Effector CD8-positive, alpha-beta T cell (primary cell): ENCODE data around the gene PXT1.
"Not testable (repeated sequence)": the region's sequence is repeated elsewhere in the genome, so short reads cannot be mapped to it uniquely, and the experiment has no call there.

ENCODE experiments used
- DNase-seq: peaks from one replicate; lab custom pipeline; 2025; lab: John Stamatoyannopoulos, UW

The PXT1 gene

DNA sequence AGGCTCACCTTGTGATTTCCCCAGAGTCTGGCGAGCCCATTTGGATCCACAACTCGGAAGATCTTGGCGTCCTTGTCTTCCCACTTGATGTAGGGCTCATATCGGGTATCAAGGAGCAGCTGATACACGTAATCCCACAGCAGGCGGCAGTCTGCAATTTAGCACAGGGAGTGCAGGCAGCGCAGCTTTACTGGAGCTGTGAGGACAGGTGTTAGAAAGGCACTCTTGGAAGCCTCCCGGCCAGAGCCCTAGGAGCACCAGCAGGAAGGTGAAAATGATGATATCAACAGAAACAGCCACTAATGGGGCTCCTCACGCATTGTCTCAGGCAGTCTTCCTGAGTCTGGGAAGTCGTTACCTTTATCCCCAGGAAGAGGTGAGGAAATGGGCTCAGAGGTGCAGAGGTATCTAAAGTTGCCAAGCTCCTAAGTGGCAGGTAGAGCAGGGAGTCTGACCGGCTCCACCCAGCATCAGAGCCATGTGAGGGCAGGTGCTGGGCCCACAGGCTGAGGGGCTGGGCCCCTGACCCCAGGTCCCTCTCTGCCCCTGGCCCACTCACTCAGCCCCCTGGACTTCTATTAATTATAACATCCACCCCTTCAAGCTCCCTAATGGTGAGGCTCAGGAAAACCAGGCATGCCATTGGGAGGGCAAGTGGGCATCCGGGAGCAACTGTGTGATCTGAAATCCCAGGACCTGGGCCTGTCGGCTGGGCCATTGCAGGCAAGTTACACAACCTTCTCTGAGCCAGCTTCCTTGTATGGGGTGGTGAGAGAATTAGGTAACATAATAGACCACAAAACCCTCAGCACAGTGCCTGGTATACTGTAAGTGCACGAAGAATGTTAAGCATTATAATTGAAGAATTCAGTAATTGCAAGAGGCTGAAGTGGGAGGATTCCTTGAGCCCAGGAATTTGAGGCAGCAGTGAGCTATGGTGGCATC is 73.5 kb downstream of the PXT1 start:
- DNase-seq = no peak

DNA sequence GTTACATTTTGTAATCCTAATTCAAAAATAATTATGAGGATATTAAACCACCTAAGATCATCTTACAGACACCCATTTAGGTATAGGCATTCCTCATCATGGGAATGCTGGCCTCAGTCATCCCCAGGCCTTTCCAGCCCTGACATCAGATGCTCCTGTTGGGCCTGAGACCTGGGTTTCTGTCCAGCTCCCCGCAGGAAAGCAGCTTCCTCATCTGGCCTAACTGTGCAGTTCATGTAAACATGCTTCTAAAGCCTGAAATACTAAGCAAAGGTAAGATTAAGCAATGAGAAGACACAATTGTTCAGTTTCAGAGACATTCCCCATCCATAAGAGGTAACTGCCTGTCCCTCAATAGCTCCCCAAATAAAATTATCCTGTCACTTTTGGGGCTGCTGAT is 74.2 kb downstream of the PXT1 start:
- no peak for DNase-seq

DNA sequence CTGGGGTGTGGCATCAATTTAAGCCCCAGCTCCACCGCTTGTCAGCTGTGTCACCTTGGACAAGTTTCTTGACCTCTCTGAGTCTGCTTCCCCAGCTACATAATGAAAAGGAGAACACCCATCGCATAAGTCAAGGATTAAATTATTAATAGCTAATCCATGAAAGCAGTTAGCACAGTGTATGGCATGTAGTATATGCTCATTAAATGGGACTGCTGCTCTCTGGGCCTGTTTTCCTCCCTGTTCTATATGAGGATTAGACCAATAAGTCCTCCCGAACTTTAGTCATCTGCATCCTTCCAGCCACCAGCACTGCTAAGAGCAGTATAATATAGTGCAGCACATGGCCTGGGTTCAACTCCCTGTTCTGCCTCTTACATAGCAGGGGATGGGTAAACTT is 74.9 kb downstream of the PXT1 start:
- no peak for DNase-seq

DNA sequence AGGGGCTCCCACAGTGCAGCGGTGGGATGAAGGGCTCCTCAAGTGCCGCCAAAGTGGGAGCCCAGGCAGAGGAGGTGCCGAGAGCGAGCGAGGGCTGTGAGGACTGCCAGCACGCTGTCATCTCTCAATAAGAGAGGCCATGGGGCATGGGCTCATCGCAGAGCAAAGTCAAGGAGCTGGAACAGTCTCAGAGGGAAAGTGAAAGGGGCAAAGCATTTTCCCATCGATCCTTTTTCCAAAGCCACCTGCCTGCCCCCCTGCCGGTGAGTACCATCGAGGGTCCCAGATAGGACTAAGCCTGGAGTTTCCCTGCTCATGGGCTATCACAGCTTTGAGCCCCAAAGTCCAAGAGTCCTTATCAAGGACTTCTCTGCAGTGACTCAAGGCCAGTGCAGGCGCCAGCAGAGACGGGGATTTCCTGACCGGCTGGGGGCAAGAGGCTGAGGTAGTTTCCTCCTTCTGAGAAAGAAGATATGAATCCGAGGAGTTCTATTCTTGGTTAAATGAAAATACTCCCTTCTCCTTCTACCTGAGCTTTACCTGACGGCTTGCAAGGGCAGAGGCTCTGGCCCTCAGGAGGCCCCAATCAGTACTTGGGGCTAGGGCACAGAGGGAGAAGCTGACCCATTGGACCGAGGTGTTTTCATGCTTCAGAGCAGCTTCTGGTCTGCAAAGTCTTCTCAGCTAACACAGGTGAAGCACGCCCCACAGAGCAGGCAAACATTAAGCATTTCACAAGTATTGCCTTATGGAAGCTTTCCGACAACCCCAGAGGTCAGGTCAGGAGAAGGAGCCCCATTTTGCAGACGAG is 77.8 kb downstream of the PXT1 start:
- DNase-seq = no peak

DNA sequence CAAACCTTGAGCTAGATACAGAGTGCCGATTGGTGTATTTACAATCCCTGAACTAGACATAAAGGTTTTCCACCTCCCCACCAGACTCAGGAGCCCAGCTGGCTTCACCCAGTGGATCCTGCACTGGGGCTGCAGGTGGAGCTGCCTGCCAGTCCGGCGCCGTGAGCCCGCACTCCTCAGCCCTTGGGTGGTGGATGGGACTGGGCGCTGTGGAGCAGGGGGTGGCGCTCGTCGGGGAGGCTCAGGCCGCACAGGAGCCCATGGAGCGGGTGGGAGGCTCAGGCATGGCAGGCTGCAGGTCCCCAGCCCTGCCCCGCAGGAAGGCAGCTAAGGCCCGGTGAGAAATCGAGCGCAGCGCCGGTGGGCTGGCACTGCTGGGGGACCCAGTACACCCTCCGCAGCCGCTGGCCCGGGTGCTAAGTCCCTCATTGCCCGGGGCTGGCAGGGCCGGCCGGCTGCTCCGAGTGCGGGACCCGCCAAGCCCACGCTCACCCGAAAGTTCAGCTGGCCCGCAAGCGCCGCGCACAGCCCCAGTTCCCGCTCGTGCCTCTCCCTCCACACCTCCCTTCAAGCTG is 78.5 kb downstream of the PXT1 start:
- not testable (repeated sequence) for DNase-seq

DNA sequence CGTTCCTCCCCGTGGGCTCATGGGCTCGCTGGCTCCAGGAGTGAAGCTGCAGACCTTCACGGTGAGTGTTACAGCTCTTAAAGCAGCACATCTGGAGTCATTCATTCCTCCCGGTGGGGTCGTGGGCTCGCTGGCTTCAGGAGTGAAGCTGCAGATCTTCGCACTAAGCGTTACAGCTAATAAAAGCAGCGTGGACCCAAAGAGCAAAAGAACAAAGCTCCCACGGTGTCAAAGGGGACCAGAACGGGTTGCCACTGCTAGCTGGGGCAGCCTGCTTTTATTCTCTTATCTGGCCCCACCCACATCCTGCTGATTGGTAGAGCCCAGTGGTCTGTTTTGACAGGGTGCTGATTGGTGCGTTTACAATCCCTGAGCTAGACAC is 79.3 kb downstream of the PXT1 start:
- not testable (repeated sequence) for DNase-seq

GRCh38 chr6:36362551-36363370 is 79.9 kb downstream of the PXT1 start:
- no peak for DNase-seq

DNA sequence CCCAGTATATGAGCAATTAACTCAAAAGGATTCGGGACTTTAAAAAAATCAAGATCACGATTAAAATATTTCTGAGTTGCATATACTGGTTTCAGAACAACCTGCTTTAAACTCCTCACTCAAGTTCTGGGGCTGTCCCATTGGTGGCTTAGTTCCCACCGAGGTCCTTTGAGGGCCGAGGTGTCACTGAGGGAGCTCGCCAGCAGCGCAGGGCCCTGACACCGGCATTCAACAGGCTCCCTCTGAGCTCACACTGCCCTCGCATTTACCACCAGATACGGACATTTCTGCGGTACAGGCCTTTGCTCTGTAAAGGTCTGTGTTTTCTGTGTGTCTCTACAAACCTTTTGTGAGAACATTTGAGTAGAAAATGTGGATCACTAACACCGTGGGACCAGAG is 81.6 kb downstream of the PXT1 start:
- no peak for DNase-seq

GRCh38 chr6:36360241-36361054 is 82.2 kb downstream of the PXT1 start:
- peak; percentile 56 for DNase-seq

DNA sequence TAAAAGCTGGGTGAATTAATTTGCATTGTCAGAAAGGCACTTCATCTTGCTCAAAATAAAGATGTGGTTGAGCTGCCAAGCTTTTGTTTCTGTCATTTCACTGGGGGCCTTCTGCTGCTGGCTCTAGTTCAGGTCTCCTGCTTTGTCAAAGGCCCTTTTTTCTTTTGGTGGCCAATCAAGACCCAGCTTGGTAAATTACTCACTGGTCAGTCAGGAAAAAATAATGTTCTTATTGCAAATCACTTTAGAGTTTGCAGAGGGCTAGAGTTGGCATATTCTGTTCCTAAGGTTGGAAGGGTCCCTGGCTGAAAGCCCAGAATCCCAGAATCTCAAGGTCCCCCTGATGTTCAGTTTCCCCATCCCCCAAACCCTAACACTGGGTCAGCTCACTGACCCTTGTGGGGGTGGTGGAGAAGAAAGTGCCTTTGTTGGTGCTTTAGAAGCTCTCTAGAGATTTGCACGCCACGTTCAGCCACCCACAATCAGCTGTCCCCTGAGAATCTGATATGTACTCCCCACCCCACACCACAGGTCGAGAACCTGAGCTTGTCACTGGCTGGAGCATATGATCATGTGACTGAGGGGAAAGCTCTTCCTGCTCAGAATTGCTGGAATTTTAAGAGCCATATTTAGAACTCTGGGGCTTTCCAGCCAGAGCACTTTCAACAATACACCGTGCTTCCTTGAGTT is 84.3 kb downstream of the PXT1 start:
- no peak for DNase-seq

GRCh38 chr6:36357872-36358225 is 84.8 kb downstream of the PXT1 start:
- no peak for DNase-seq

DNA sequence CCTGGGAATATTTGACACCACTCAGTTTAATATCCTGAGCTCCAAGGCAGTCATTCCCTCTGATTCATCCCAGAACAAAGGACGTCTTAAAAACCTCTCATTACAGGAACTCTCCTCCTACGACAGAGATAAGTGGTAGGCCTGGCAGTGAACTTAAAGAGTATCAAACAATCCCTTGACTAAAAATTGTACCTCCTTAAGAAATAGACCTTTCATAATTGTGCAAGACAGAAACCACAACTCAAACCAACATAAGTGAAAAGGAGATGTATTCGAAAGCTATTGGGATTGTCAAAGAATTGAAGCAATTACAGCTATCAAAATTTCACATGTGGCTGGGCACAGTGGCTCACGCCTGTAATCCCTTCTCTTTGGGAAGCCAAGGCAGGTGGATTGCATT is 86.8 kb downstream of the PXT1 start:
- DNase-seq = no peak

GRCh38 chr6:36353411-36353915 is 89.2 kb downstream of the PXT1 start:
- DNase-seq = no peak

DNA sequence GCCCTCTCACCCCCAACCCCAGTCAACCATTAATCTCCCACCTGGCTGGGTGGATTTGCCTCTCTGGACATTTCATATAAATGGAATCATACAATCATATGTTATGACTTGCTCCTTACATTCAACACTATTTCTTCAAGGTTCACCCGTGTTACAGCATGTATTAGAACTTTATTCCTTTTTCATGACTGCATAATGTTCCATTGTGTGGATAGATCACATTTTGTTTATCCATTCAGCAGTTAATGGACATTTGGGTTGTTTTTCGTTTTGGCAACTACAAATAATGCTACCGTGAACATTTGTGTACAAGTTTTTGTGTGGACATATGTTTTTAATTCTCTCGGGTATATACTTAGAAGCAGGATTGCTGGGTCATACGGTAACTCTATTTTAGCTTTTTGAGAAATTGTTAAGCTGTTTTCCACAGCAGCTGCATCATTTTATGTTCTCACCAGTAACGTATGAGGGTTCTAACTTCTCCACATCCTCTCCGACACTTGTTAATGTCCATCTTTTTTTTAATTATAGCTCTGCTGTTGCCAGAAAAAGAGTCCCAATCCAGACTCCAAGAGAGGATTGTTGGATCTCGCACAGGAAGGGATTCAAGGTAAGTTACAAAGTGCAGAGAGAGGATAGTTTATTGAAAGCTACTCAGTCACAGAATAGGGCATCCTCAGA is 90.0 kb downstream of the PXT1 start:
- no peak for DNase-seq

GRCh38 chr6:36350681-36351571 is 91.7 kb downstream of the PXT1 start:
- no peak for DNase-seq

- DNase-seq = no peak
Observed at GRCh38 chr6:36350082-36350481, 92.6 kb downstream of the PXT1 start.

- DNase-seq = no peak
Observed at GRCh38 chr6:36349240-36349639, 93.4 kb downstream of the PXT1 start.

GRCh38 chr6:36347621-36348020 is 95.0 kb downstream of the PXT1 start:
- DNase-seq = no peak
